Midbrain (tissue), 1 donor: Measurements from ENCODE around the gene FGF21.
"Not testable (repeated sequence)": the region's sequence is repeated elsewhere in the genome, so short reads cannot be mapped to it uniquely, and the experiment has no call there.

Experiments
- DNase-seq: peaks from one replicate; lab custom pipeline; 2025; lab: John Stamatoyannopoulos, UW

Gene FGF21

GRCh38 chr19:48787331-48787730 is 32.0 kb downstream of the FGF21 start:
- not testable (repeated sequence) for DNase-seq

- no peak for DNase-seq
Observed at GRCh38 chr19:48793271-48793670, 37.9 kb downstream of the FGF21 start.

- DNase-seq: no peak
Observed at GRCh38 chr19:48794291-48794690, 39.0 kb downstream of the FGF21 start.

- DNase-seq: peak; percentile 93
Observed at GRCh38 chr19:48795055-48795684, 39.8 kb downstream of the FGF21 start.

GRCh38 chr19:48795685-48796070 is 40.4 kb downstream of the FGF21 start:
- DNase-seq: no peak

- DNase-seq: no peak
Observed at GRCh38 chr19:48796298-48797083, 41.2 kb downstream of the FGF21 start.

- DNase-seq: no peak
Observed at GRCh38 chr19:48797103-48797502, 41.8 kb downstream of the FGF21 start.

GRCh38 chr19:48798937-48799336 is 43.6 kb downstream of the FGF21 start:
- DNase-seq: no peak

GRCh38 chr19:48799358-48800300 is 44.3 kb downstream of the FGF21 start:
- DNase-seq: no peak

- no peak for DNase-seq
Observed at GRCh38 chr19:48802623-48803022, 47.3 kb downstream of the FGF21 start.

GRCh38 chr19:48804496-48804895 is 49.2 kb downstream of the FGF21 start:
- DNase-seq: peak; percentile 21

GRCh38 chr19:48805452-48805851 is 50.1 kb downstream of the FGF21 start:
- no peak for DNase-seq

- DNase-seq: peak; percentile 50
Observed at GRCh38 chr19:48806518-48806817, 51.1 kb downstream of the FGF21 start.

GRCh38 chr19:48806818-48807589 is 51.7 kb downstream of the FGF21 start:
- DNase-seq: no peak

- DNase-seq: no peak
Observed at GRCh38 chr19:48807590-48808308, 52.4 kb downstream of the FGF21 start.
